CD8-positive, alpha-beta memory T cell (primary cell): Measurements from ENCODE around the gene MTR. TPM values are rescaled to one million over a fixed set of nuclear protein-coding genes. Genes with fewer than 3 reads are reported as not detected.
A peak's percentile ranks its signal among the peaks of the same experiment; 100 is the strongest.
"Not testable (repeated sequence)": the region's sequence is repeated elsewhere in the genome, so short reads cannot be mapped to it uniquely, and the experiment has no call there.

Source experiments
- CTCF ChIA-PET: fragments of 350-600 bp; sonication (Branson Sonifier 250); formaldehyde crosslinking; loops from one replicate; lab custom pipeline; 2021; ENCODE audit warnings: antibody characterized with exemption; lab: Charles Lee
- POLR2A ChIA-PET: fragments of 350-600 bp; sonication (Branson Sonifier 250); formaldehyde crosslinking; loops from one replicate; lab custom pipeline; 2021; ENCODE audit warnings: antibody characterized with exemption; lab: Charles Lee
- DNase-seq, 5 donors: peaks; one replicate each; pipeline versions ENCODE4 v3.0.0 to v3.0.0-alpha.2; 2020 to 2022; ENCODE audit warnings: mixed read lengths in 1 of 5
- H3K27ac ChIP-seq: one replicate; pipeline ENCODE4 v1.7.0; 2013; ENCODE audit warnings: low read depth, mild to moderate bottlenecking, low read length, moderate library complexity
- H3K27me3 ChIP-seq: 2 replicates; pipeline ENCODE4 v1.7.0; 2013; ENCODE audit warnings: low read length, mild to moderate bottlenecking; ENCODE audit not compliant: insufficient read depth, poor library complexity, severe bottlenecking
- H3K36me3 ChIP-seq: 2 replicates; pipeline ENCODE4 v1.7.0; 2013; ENCODE audit warnings: mild to moderate bottlenecking, low read length, moderate library complexity; ENCODE audit not compliant: insufficient read depth
- H3K4me1 ChIP-seq: 2 replicates; pipeline ENCODE4 v1.7.0; 2013; ENCODE audit warnings: mild to moderate bottlenecking, low read length, moderate library complexity; ENCODE audit not compliant: insufficient read depth
- H3K4me3 ChIP-seq: 2 replicates; pipeline ENCODE4 v1.7.0; 2013; ENCODE audit warnings: mild to moderate bottlenecking, low read length
- H3K9me3 ChIP-seq: 2 replicates; pipeline ENCODE4 v1.7.0; 2013; ENCODE audit warnings: mild to moderate bottlenecking, low read length
- H3K27ac Mint-ChIP-seq, 8 donors: one replicate each; pipeline ENCODE4 v1.8.0; 2020 to 2021; ENCODE audit warnings: mixed read lengths in 8 of 8, mild to moderate bottlenecking in 6 of 8, inconsistent platforms in 3 of 8, moderate library complexity in 3 of 8
- H3K27me3 Mint-ChIP-seq, 2 donors: one replicate each; pipeline ENCODE4 v1.8.0; 2020 to 2021; ENCODE audit warnings: mixed read lengths in 2 of 2, mild to moderate bottlenecking in 1 of 2, moderate library complexity in 1 of 2
- H3K36me3 Mint-ChIP-seq, 3 donors: one replicate each; pipeline ENCODE4 v1.8.0; 2020 to 2021; ENCODE audit warnings: mixed read lengths in 3 of 3, inconsistent platforms in 1 of 3, mild to moderate bottlenecking in 1 of 3
- H3K4me1 Mint-ChIP-seq, 3 donors: one replicate each; pipeline ENCODE4 v1.8.0; 2020 to 2021; ENCODE audit warnings: mixed read lengths in 3 of 3, inconsistent platforms in 1 of 3, mild to moderate bottlenecking in 1 of 3
- H3K4me3 Mint-ChIP-seq, 7 donors: one replicate each; pipeline ENCODE4 v1.8.0; 2020 to 2021; ENCODE audit warnings: mixed read lengths in 7 of 7, mild to moderate bottlenecking in 6 of 7, moderate library complexity in 4 of 7, inconsistent platforms in 2 of 7
- H3K9me3 Mint-ChIP-seq, 5 donors: one replicate each; pipeline ENCODE4 v1.8.0; 2020 to 2022; ENCODE audit warnings: mixed read lengths in 5 of 5, mild to moderate bottlenecking in 3 of 5, moderate library complexity in 2 of 5, inconsistent platforms in 1 of 5
- polyA plus RNA-seq: library from polyadenylated mRNA; unstranded; fragments of 300-500 nt; fragmentation: Illumina TruSeq; gene quantifications from one replicate; pipeline ENCODE4 v1.2.3, GENCODE V29; 2021
- total RNA-seq, 2 experiments: library from RNA; stranded (reverse); gene quantifications; one replicate each; pipeline ENCODE4 v1.2.3, GENCODE V29; 2021

The MTR gene
- total and polyA plus RNA-seq, 3 experiments from 2014 or later = 21.1 to 52.8 (median 48.0) TPM

DNA sequence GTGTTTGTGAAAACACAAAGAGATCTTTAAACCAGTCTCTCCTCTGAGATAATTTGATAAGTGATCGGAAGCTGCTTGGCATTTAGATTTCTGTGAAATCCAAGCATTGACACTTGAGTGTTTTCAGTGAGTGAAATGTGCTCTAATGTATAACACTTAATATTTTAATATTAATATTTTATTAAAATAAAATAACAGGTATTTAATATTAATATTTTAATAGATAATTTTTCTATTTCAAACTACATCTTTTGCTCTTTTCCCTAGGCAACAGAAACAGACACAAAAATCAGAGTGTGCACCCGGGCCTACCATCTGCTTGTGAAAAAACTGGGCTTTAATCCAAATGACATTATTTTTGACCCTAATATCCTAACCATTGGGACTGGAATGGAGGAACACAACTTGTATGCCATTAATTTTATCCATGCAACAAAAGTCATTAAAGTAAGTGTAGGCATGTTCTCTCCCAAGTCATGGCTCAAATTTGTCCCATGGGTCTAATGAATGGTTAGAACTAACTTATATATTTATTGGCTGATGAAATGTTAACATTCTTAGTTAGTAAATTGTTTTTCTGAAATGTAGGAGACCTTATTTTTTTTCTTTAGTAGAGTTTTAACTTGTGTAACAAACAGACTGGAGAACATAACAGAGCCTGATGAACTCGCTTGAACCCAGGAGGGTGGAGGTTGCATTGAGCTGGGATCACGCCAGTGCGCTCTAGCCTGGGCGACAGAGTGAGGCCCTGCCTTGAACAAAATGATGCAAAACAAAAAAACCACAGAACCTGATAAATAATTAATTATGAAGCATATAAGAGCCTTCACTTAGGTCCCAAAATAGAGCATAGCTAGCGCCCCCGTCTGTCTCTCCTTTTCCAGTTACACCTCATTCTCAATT lies 55.2 kb downstream of the MTR start:
- Mint-ChIP-seq H3K27ac (no peak overlapping the region), H3K4me3 (no peak overlapping the region), H3K27me3 (no peaks in the 10 kb centered on the region), H3K4me1 (peaks cover 3 to 13% (median 6%) of the 10 kb centered on the region in 3 donors), H3K36me3 (peaks cover 0 to 86% (median 21%) of the 10 kb centered on the region in 3 donors), H3K9me3 (no peaks in the 10 kb centered on the region)
- no peaks in the 10 kb centered on the region for H3K27me3 ChIP-seq
- no peaks in the 10 kb centered on the region for H3K4me1 ChIP-seq
- H3K4me3 ChIP-seq = no peak overlapping the region
- DNase-seq = no peak
- POLR2A ChIA-PET = no interaction called here
- no peaks in the 10 kb centered on the region for H3K9me3 ChIP-seq
- H3K36me3 ChIP-seq = peaks cover 33% of the 10 kb centered on the region
- CTCF ChIA-PET = interaction anchor here (0.6 kb wide), 1 partner anchor 12 kb away, joined by 3 read pairs; no protein-coding TSS in a partner anchor
- no peak overlapping the region for H3K27ac ChIP-seq

DNA sequence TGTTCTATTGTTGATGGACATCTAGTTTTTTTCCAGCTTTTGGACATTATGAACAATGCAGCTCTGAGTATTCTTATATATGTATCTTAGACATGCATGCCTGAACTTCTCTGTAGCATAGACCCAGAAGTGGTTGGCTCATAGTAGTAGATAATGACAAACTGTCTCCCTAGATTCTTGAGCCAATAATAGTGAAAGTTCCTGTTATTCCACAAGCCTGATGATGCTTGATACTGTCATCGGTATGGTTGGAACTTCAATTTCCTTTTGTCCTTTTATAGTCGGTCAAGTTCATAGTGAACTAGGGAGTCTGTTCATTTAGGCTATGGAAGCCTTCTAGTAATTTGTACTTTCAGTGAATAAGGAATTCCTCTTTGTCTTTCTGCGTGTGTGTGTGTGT lies 56.8 kb downstream of the MTR start:
- ChIA-PET CTCF (no interaction called here), POLR2A (no interaction called here)
- peak overlapping the region in 1 of 8 donors; percentile 2 for H3K27ac Mint-ChIP-seq
- Histone ChIP-seq H3K36me3 (peaks cover 42% of the 10 kb centered on the region), H3K4me1 (no peaks in the 10 kb centered on the region), H3K9me3 (no peaks in the 10 kb centered on the region), H3K4me3 (no peak overlapping the region), H3K27me3 (no peaks in the 10 kb centered on the region), H3K27ac (no peak overlapping the region)
- no peak for DNase-seq
- no peaks in the 10 kb centered on the region for H3K9me3 Mint-ChIP-seq
- no peaks in the 10 kb centered on the region for H3K27me3 Mint-ChIP-seq
- peaks cover 3 to 91% (median 32%) of the 10 kb centered on the region in 3 donors for H3K36me3 Mint-ChIP-seq
- H3K4me3 Mint-ChIP-seq = no peak overlapping the region
- H3K4me1 Mint-ChIP-seq = peaks cover 3 to 13% (median 6%) of the 10 kb centered on the region in 3 donors

DNA sequence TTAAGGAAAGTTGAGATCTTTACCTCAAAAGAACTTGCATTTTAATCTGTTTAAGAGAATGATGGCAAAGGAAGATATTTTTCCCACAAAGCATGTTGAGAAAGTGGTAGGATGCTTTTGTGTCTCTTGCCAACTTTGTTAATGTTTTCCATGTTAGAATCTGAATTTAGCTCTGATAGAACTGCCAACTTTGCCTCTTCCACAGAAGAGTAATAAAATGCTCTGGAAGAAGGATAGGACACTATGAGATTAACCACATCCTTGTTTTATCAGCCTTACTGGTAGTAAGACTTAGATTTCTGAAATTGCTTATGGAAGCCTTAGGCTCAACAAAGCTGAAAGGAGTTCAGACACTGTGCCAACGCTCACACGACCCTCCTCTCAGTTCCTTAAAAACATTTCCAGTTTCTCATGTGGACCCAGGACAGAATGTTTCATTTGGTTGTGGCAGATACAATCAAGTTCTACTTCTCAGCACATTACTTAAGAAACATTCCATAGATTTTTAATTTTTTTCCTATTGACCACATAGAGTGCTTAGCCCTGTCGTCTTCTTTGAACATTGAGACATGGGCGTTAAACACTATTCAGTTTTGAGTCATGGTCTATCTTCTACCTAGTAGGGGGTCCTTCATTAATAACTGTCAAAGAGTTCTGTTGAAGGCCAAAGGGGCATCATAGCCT lies 59.0 kb downstream of the MTR start:
- Histone ChIP-seq H3K27ac (no peak overlapping the region), H3K9me3 (no peaks in the 10 kb centered on the region), H3K36me3 (peaks cover 48% of the 10 kb centered on the region), H3K4me3 (no peak overlapping the region), H3K27me3 (no peaks in the 10 kb centered on the region), H3K4me1 (no peaks in the 10 kb centered on the region)
- Mint-ChIP-seq H3K9me3 (no peaks in the 10 kb centered on the region), H3K4me3 (no peak overlapping the region), H3K4me1 (no peaks in the 10 kb centered on the region), H3K36me3 (peaks cover 22 to 93% (median 42%) of the 10 kb centered on the region in 3 donors), H3K27ac (peak overlapping the region in 1 of 8 donors; percentile 51), H3K27me3 (no peaks in the 10 kb centered on the region)
- POLR2A ChIA-PET = no interaction called here
- CTCF ChIA-PET = no interaction called here
- no peak for DNase-seq

DNA sequence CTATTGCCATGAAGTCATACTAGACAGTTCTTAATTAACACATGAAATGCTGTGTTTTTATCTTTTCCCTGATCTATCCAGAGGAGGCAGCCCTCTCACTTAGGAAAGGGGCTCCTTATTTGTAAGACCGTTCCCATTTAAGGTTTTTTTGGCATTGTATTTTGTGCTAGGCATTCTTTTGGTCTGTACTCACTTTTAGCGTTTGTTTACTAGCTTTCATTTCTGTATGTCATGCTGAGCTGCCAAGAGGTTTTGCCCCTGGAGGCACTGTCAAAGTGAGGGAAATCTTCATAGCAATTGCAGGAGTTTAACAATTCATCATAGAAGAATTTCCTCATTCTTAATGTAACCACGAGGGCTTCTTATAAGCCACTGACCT lies 59.5 kb downstream of the MTR start:
- H3K27ac ChIP-seq = no peak overlapping the region
- Mint-ChIP-seq H3K27ac (no peak overlapping the region), H3K36me3 (peaks cover 27 to 93% (median 41%) of the 10 kb centered on the region in 3 donors), H3K4me1 (no peaks in the 10 kb centered on the region), H3K9me3 (no peaks in the 10 kb centered on the region), H3K4me3 (no peak overlapping the region), H3K27me3 (no peaks in the 10 kb centered on the region)
- peaks cover 48% of the 10 kb centered on the region for H3K36me3 ChIP-seq
- no peaks in the 10 kb centered on the region for H3K27me3 ChIP-seq
- DNase-seq = no peak
- H3K4me1 ChIP-seq = no peaks in the 10 kb centered on the region
- H3K4me3 ChIP-seq = no peak overlapping the region
- ChIA-PET CTCF (no interaction called here), POLR2A (no interaction called here)
- no peaks in the 10 kb centered on the region for H3K9me3 ChIP-seq

DNA sequence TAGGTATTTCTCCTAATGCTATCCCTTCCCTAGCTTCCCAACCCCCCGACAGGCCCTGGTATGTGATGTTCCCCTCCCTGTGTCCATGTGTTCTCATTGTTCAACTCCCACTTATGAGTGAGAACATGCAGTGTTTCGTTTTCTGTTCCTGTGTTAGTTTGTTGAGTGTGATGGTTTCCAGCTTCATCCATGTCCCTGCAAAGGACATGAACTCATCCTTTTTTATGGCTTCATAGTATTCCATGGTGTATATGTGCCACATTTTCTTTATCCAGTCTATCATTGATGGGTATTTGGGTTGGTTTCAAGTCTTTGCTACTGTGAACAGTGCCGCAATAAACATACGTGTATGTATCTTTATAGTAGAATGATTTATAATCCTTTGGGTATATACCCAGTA lies 61.6 kb downstream of the MTR start:
- H3K4me1 Mint-ChIP-seq, H3K27ac Mint-ChIP-seq, H3K4me3 Mint-ChIP-seq, H3K27me3 Mint-ChIP-seq, POLR2A ChIA-PET, H3K27me3 ChIP-seq, H3K4me3 ChIP-seq, H3K9me3 ChIP-seq, H3K27ac ChIP-seq, DNase-seq, H3K9me3 Mint-ChIP-seq, H3K4me1 ChIP-seq, CTCF ChIA-PET: not testable (repeated sequence)
- H3K36me3 ChIP-seq = peaks cover 61% of the 10 kb centered on the region
- H3K36me3 Mint-ChIP-seq = peaks cover 32 to 96% (median 42%) of the 10 kb centered on the region in 3 donors

GRCh38 chr1:236858165-236858564 lies 63.1 kb downstream of the MTR start:
- Histone ChIP-seq H3K27ac (no peak overlapping the region), H3K4me1 (peaks cover 8% of the 10 kb centered on the region), H3K36me3 (peaks cover 61% of the 10 kb centered on the region), H3K27me3 (no peaks in the 10 kb centered on the region), H3K9me3 (no peaks in the 10 kb centered on the region), H3K4me3 (no peak overlapping the region)
- H3K4me3 Mint-ChIP-seq = no peak overlapping the region
- ChIA-PET POLR2A (no interaction called here), CTCF (no interaction called here)
- peak overlapping the region in 2 of 8 donors; percentile 14 to 35 for H3K27ac Mint-ChIP-seq
- peaks cover 35 to 98% (median 47%) of the 10 kb centered on the region in 3 donors for H3K36me3 Mint-ChIP-seq
- no peak for DNase-seq
- peaks cover 7 to 12% (median 11%) of the 10 kb centered on the region in 3 donors for H3K4me1 Mint-ChIP-seq
- H3K27me3 Mint-ChIP-seq = no peaks in the 10 kb centered on the region
- no peaks in the 10 kb centered on the region for H3K9me3 Mint-ChIP-seq

GRCh38 chr1:236860101-236860500 lies 65.0 kb downstream of the MTR start:
- no peak for DNase-seq
- H3K4me3 Mint-ChIP-seq = peak overlapping the region in 1 of 7 donors; percentile 10
- no peaks in the 10 kb centered on the region for H3K9me3 Mint-ChIP-seq
- peaks cover 39 to 98% (median 41%) of the 10 kb centered on the region in 3 donors for H3K36me3 Mint-ChIP-seq
- peak overlapping the region in 1 of 8 donors; percentile 16 for H3K27ac Mint-ChIP-seq
- Histone ChIP-seq H3K4me3 (no peak overlapping the region), H3K27ac (no peak overlapping the region), H3K27me3 (no peaks in the 10 kb centered on the region), H3K36me3 (peaks cover 62% of the 10 kb centered on the region), H3K9me3 (no peaks in the 10 kb centered on the region), H3K4me1 (peaks cover 8% of the 10 kb centered on the region)
- H3K27me3 Mint-ChIP-seq = no peaks in the 10 kb centered on the region
- ChIA-PET POLR2A (no interaction called here), CTCF (no interaction called here)
- peaks cover 7 to 12% (median 11%) of the 10 kb centered on the region in 3 donors for H3K4me1 Mint-ChIP-seq

- Mint-ChIP-seq H3K9me3 (no peaks in the 10 kb centered on the region), H3K36me3 (peaks cover 39 to 98% (median 44%) of the 10 kb centered on the region in 3 donors), H3K27me3 (no peaks in the 10 kb centered on the region), H3K27ac (no peak overlapping the region), H3K4me1 (peaks cover 7 to 12% (median 11%) of the 10 kb centered on the region in 3 donors), H3K4me3 (no peak overlapping the region)
- Histone ChIP-seq H3K27me3 (no peaks in the 10 kb centered on the region), H3K4me3 (no peak overlapping the region), H3K36me3 (peaks cover 62% of the 10 kb centered on the region), H3K9me3 (no peaks in the 10 kb centered on the region), H3K4me1 (peaks cover 8% of the 10 kb centered on the region), H3K27ac (no peak overlapping the region)
- no peak for DNase-seq
- POLR2A ChIA-PET = no interaction called here
- CTCF ChIA-PET = no interaction called here
Observed at GRCh38 chr1:236860674-236861073, 65.6 kb downstream of the MTR start.
